ENCODE data around the gene ZNF281.
"Not testable (repeated sequence)": the region's sequence is repeated elsewhere in the genome, so short reads cannot be mapped to it uniquely, and the experiment has no call there.

The ZNF281 gene

GRCh38 chr1:200409761-200410565, at the start of gene ZNF281:
Gene ZNF281, minus strand, starts transcription at chr1:200410036. Its CDS starts 331 bp downstream, at chr1:200409705.
- peak; percentile 97 for DNase-seq

- no peak for DNase-seq
These were observed 48.9 kb upstream of the ZNF281 start for GRCh38 chr1:200458780-200459179.

GRCh38 chr1:200457810-200458209, 48.0 kb upstream of the ZNF281 start:
- no peak for DNase-seq

- DNase-seq, result no peak
These were observed 44.6 kb upstream of the ZNF281 start for GRCh38 chr1:200454425-200454824.

- DNase-seq, result no peak
These were observed 43.7 kb upstream of the ZNF281 start for GRCh38 chr1:200453553-200453905.

- DNase-seq, result no peak
These were observed 43.2 kb upstream of the ZNF281 start for GRCh38 chr1:200452850-200453552.

GRCh38 chr1:200448034-200448762, 38.4 kb upstream of the ZNF281 start:
- DNase-seq, result no peak

GRCh38 chr1:200445213-200445612, 35.4 kb upstream of the ZNF281 start:
- DNase-seq, result no peak

GRCh38 chr1:200444478-200444877, 34.6 kb upstream of the ZNF281 start:
- no peak for DNase-seq

- no peak for DNase-seq
These were observed 34.0 kb upstream of the ZNF281 start for GRCh38 chr1:200443860-200444259.

- no peak for DNase-seq
These were observed 32.8 kb upstream of the ZNF281 start for GRCh38 chr1:200442537-200443156.

- no peak for DNase-seq
These were observed 32.2 kb upstream of the ZNF281 start for GRCh38 chr1:200442023-200442422.

- DNase-seq, result no peak
These were observed 29.1 kb upstream of the ZNF281 start for GRCh38 chr1:200438911-200439310.

GRCh38 chr1:200438413-200438812, 28.6 kb upstream of the ZNF281 start:
- DNase-seq, result not testable (repeated sequence)

GRCh38 chr1:200437556-200438203, 27.8 kb upstream of the ZNF281 start:
- DNase-seq, result no peak

GRCh38 chr1:200437088-200437487, 27.3 kb upstream of the ZNF281 start:
- DNase-seq, result no peak

- no peak for DNase-seq
These were observed 26.6 kb upstream of the ZNF281 start for GRCh38 chr1:200436436-200436835.

GRCh38 chr1:200435200-200435780, 25.5 kb upstream of the ZNF281 start:
- no peak for DNase-seq

GRCh38 chr1:200433586-200433985, 23.8 kb upstream of the ZNF281 start:
- no peak for DNase-seq

GRCh38 chr1:200432586-200432985, 22.8 kb upstream of the ZNF281 start:
- no peak for DNase-seq

GRCh38 chr1:200429221-200429751, 19.4 kb upstream of the ZNF281 start:
- no peak for DNase-seq

Data from NCI-H345 (cell line).